CD4-positive, alpha-beta T cell (primary cell): ENCODE results near the gene MIEN1. TPM values are rescaled to one million over a fixed set of nuclear protein-coding genes. Genes with fewer than 3 reads are reported as not detected.

Experiments used
- ATAC-seq: fragments of 200-7000 bp; cut with Tn5 transposase; one replicate; pipeline ENCODE4 v1.10.0; 2022; ENCODE audit warnings: mild to moderate bottlenecking; ENCODE audit not compliant: poor library complexity
- CTCF ChIA-PET: fragments of 350-600 bp; sonication (Branson Sonifier 250); formaldehyde crosslinking; loops from one replicate; lab custom pipeline; 2021; ENCODE audit warnings: antibody characterized with exemption, inconsistent platforms; lab: Charles Lee
- POLR2A ChIA-PET: fragments of 350-600 bp; sonication (Branson Sonifier 250); formaldehyde crosslinking; loops from one replicate; lab custom pipeline; 2021; ENCODE audit warnings: antibody characterized with exemption, inconsistent platforms; lab: Charles Lee
- DNase-seq, 14 experiments: peaks; one replicate each; pipeline ENCODE4 v3.0.0-alpha.2; 2013 to 2020; ENCODE audit warnings: mixed read lengths in 2 of 14
- H3K27ac ChIP-seq, 2 donors: one replicate each; pipeline versions ENCODE4 v1.5.1 to v1.7.0; 2013; ENCODE audit warnings: low read length in 2 of 2, low read depth in 1 of 2, mild to moderate bottlenecking in 1 of 2
- H3K27me3 ChIP-seq, 2 experiments: 1 replicate in 1 of 2; 2 replicates in 1 of 2; pipeline versions ENCODE4 v1.6.1 to v1.7.0; 2013; ENCODE audit warnings: low read length in 2 of 2, control low read depth in 1 of 2, mild to moderate bottlenecking in 1 of 2, moderate library complexity in 1 of 2; ENCODE audit not compliant: insufficient read depth in 2 of 2, control insufficient read depth in 1 of 2
- H3K36me3 ChIP-seq: one replicate; pipeline ENCODE4 v1.6.1; 2013; ENCODE audit warnings: low read length, control low read depth; ENCODE audit not compliant: insufficient read depth
- H3K4me1 ChIP-seq: one replicate; pipeline ENCODE4 v1.6.1; 2013; ENCODE audit warnings: low read length, control low read depth; ENCODE audit not compliant: insufficient read depth
- H3K4me3 ChIP-seq: one replicate; pipeline ENCODE4 v1.5.1; 2013; ENCODE audit warnings: mild to moderate bottlenecking, low read length, moderate library complexity
- H3K9me3 ChIP-seq, 2 experiments: 1 replicate in 1 of 2; 2 replicates in 1 of 2; pipeline versions ENCODE4 v1.6.1 to v1.7.0; 2013; ENCODE audit warnings: low read length in 2 of 2, mild to moderate bottlenecking in 2 of 2, control low read depth in 1 of 2, moderate library complexity in 1 of 2; ENCODE audit not compliant: control insufficient read depth in 1 of 2, insufficient read depth in 1 of 2
- H3K27ac Mint-ChIP-seq: one replicate; pipeline ENCODE4 v1.8.0; 2020; ENCODE audit warnings: mixed read lengths
- H3K27me3 Mint-ChIP-seq: one replicate; pipeline ENCODE4 v1.8.0; 2021; ENCODE audit warnings: mixed read lengths
- H3K36me3 Mint-ChIP-seq: one replicate; pipeline ENCODE4 v1.8.0; 2021; ENCODE audit warnings: low read depth, mixed read lengths
- H3K4me1 Mint-ChIP-seq: one replicate; pipeline ENCODE4 v1.8.0; 2021; ENCODE audit warnings: low read depth, mixed read lengths
- H3K4me3 Mint-ChIP-seq: one replicate; pipeline ENCODE4 v1.8.0; 2020; ENCODE audit warnings: mild to moderate bottlenecking, mixed read lengths
- H3K9me3 Mint-ChIP-seq: one replicate; pipeline ENCODE4 v1.8.0; 2020; ENCODE audit warnings: mixed read lengths
- CTCF ChIP-seq: fragments of 200-600 bp; IDR thresholded peaks from one replicate; pipeline ENCODE4 v1.8.0; 2022; ENCODE audit warnings: antibody characterized with exemption, mild to moderate bottlenecking
- intact Hi-C, 2 experiments: fragments of 100-400 bp; cut with DNase I in 1 of 2; cut with micrococcal nuclease in 1 of 2; formaldehyde crosslinking; loops; one replicate each; pipeline versions ENCODE4 v1.15.1 to v1.9.0; 2023 to 2025; cut with DNase I, micrococcal nuclease
- total RNA-seq, 174 experiments: library from RNA in 2 of 174; stranded (reverse) in 2 of 174; gene quantifications; one replicate each; pipeline ENCODE4 v1.2.3 and lab custom pipeline; 2021 to 2026

MIEN1 gene
- total RNA-seq, 2 experiments from 2014 or later = 31.5 to 32.3 TPM

GRCh38 chr17:39737206-39737759, 7.0 kb upstream of the MIEN1 start:
- peaks cover 6% of the 10 kb centered on the region for H3K4me1 Mint-ChIP-seq
- ATAC-seq = no peak
- POLR2A ChIA-PET = no interaction called here

GRCh38 chr17:39736319-39737165, 6.2 kb upstream of the MIEN1 start:
- intact Hi-C loops = no loop called here
- Histone ChIP-seq H3K36me3 (no peaks in the 10 kb centered on the region), H3K9me3 (peaks cover 0 to 12% of the 10 kb centered on the region in 2 experiments), H3K4me3 (no peak overlapping the region), H3K27me3 (peaks cover 10 to 22% of the 10 kb centered on the region in 2 experiments), H3K27ac (no peak overlapping the region), H3K4me1 (peaks cover 24% of the 10 kb centered on the region)
- H3K4me1 Mint-ChIP-seq = peaks cover 6% of the 10 kb centered on the region
- ChIA-PET POLR2A (no interaction called here), CTCF (interaction anchor here (1.0 kb wide), 1 partner anchor 113 kb away, joined by 3 read pairs; no protein-coding TSS in a partner anchor)
- no peaks in the 10 kb centered on the region for H3K36me3 Mint-ChIP-seq
- no peak overlapping the region for H3K27ac Mint-ChIP-seq
- no peak for DNase-seq
- no peaks in the 10 kb centered on the region for H3K9me3 Mint-ChIP-seq
- H3K4me3 Mint-ChIP-seq = no peak overlapping the region
- H3K27me3 Mint-ChIP-seq = peaks cover 20% of the 10 kb centered on the region
- no peak for ATAC-seq
- no peak for TF ChIP-seq CTCF

More at GRCh38 chr17:39737206-39737759, 7.0 kb upstream of the MIEN1 start:
- Histone ChIP-seq H3K4me3 (no peak overlapping the region), H3K9me3 (peaks cover 0 to 12% of the 10 kb centered on the region in 2 experiments), H3K27me3 (peaks cover 10 to 22% of the 10 kb centered on the region in 2 experiments), H3K4me1 (peaks cover 24% of the 10 kb centered on the region), H3K36me3 (no peaks in the 10 kb centered on the region), H3K27ac (no peak overlapping the region)
- Mint-ChIP-seq H3K9me3 (no peaks in the 10 kb centered on the region), H3K27ac (no peak overlapping the region), H3K4me3 (no peak overlapping the region), H3K27me3 (peaks cover 20% of the 10 kb centered on the region), H3K36me3 (no peaks in the 10 kb centered on the region)
- intact Hi-C loops = no loop called here
- DNase-seq = no peak
- TF ChIP-seq CTCF = no peak
- CTCF ChIA-PET = interaction anchor here (1.0 kb wide), 1 partner anchor 114 kb away, joined by 3 read pairs; no protein-coding TSS in a partner anchor

GRCh38 chr17:39735882-39736281, 5.5 kb upstream of the MIEN1 start:
- peaks cover 29% of the 10 kb centered on the region for H3K4me1 ChIP-seq
- no peak overlapping the region for H3K27ac ChIP-seq
- H3K27me3 Mint-ChIP-seq = peaks cover 20% of the 10 kb centered on the region
- H3K27ac Mint-ChIP-seq = no peak overlapping the region
- no peak for ATAC-seq
- intact Hi-C loops = no loop called here
- H3K9me3 Mint-ChIP-seq = no peaks in the 10 kb centered on the region
- POLR2A ChIA-PET = no interaction called here
- H3K4me3 Mint-ChIP-seq = no peak overlapping the region
- peaks cover 6% of the 10 kb centered on the region for H3K4me1 Mint-ChIP-seq
- no peak for DNase-seq
- H3K36me3 Mint-ChIP-seq = no peaks in the 10 kb centered on the region
- H3K27me3 ChIP-seq = peaks cover 10 to 22% of the 10 kb centered on the region in 2 experiments
- peaks cover 0 to 12% of the 10 kb centered on the region in 2 experiments for H3K9me3 ChIP-seq
- no peak for TF ChIP-seq CTCF
- no peak overlapping the region for H3K4me3 ChIP-seq
- CTCF ChIA-PET = no interaction called here
- no peaks in the 10 kb centered on the region for H3K36me3 ChIP-seq
